Islet of Langerhans (tissue), 1 donor: ENCODE data around the gene ABCB10.

Source experiments
- FAIRE-seq: peaks from one replicate; lab custom pipeline; 2011; peaks lifted over from hg19 to GRCh38; lab: Jason Lieb, UNC

ABCB10 gene

DNA sequence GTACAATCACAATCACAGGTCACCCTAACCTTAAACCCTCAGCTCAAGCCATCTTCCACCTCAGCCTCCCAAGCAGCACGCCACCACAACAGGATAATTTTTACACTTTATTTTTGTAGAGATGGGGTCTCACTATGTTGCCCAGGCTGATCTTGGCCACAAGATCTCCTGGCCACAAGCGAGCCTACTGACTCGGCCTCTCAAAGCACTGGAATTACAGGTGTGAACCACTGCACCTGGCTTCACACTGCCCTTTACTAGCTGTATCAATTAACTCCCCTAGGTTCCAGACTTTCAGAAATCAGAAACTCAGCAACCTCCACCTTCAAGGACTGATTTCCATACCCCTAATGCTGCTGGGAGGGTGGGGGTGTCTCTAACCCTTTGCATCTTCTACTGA lies 87.3 kb downstream of the ABCB10 start:
- no peak for FAIRE-seq

DNA sequence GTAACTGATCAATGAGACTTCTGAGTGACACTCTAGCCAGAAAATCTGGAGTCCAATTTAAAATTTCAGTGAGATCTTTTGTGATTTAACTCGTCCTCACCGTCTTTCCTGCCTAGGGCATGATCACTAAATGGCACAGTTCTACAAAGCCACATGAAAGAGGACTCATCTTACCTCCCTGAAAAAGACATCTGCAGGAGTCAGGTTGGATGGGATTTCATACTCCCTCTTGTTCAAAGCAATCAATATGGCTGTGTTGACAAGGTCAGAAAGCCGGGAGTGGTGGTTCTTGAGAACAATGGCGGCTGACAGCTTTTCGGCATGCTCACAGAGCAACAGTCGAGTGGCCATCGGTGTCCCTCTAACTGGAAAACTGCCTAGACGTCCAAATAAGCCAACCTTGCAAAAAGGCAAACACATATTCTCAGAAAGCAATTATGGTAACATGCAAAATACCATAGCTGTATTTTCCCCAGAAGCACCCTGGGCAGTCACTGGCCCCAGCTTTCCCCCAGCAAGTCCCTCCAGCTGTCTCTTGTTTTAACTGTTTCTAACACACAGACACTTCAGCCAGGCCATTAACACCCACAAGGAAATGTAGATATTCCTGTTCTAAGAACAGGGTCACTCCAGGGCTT lies 88.0 kb downstream of the ABCB10 start:
- no peak for FAIRE-seq

DNA sequence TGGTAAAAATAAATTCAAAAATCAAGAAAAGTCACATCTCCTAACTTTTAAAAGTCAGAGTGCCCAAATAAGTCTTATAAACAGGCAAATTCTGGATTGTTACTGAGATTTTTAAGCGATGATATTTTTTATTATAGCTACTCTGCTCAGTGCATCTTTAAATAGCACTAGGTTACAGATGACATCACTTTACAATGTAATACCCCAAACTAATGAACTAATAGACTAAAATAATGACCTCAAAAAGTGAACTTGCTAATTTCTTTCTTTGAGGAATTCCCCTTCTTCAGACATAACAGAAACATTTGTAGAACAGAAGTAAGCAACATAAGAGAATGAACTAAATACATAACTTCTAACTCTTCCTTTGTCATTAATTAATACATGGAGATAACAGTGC lies 91.6 kb downstream of the ABCB10 start:
- no peak for FAIRE-seq
